Hepatocyte (in vitro differentiated cells): ENCODE results near the gene VMAC. TPM values are rescaled to one million over a fixed set of nuclear protein-coding genes. Genes with fewer than 3 reads are reported as not detected.

Source experiments
- DNase-seq: peaks from one replicate; pipeline ENCODE4 v3.0.0-alpha.2; 2016; ENCODE audit warnings: low spot score
- H2AFZ ChIP-seq: fragments of 200-600 bp; sonication (generic); 2 replicates; pipeline ENCODE4 v1.6.0; 2016; ENCODE audit warnings: antibody characterized with exemption, mild to moderate bottlenecking
- H3K27ac ChIP-seq: fragments of 200-600 bp; sonication (generic); 2 replicates; pipeline ENCODE4 v1.5.1; 2016; ENCODE audit warnings: mild to moderate bottlenecking
- H3K27me3 ChIP-seq: fragments of 200-600 bp; sonication (generic); 2 replicates; pipeline ENCODE4 v1.6.1; 2016
- H3K36me3 ChIP-seq: fragments of 200-600 bp; sonication (generic); replicated peaks from 2 replicates; pipeline ENCODE4 v1.5.1; 2016; ENCODE audit warnings: low read depth; ENCODE audit not compliant: insufficient read depth
- H3K4me1 ChIP-seq: fragments of 200-600 bp; sonication (generic); 2 replicates; pipeline ENCODE4 v1.5.1; 2016; ENCODE audit warnings: mild to moderate bottlenecking, moderate library complexity; ENCODE audit not compliant: insufficient read depth
- H3K4me2 ChIP-seq: fragments of 200-600 bp; sonication (generic); 2 replicates; pipeline ENCODE4 v1.6.0; 2016
- H3K4me3 ChIP-seq: fragments of 200-600 bp; sonication (generic); 2 replicates; pipeline ENCODE4 v1.5.1; 2016; ENCODE audit warnings: mild to moderate bottlenecking
- H3K79me2 ChIP-seq: fragments of 200-600 bp; sonication (generic); 2 replicates; pipeline ENCODE4 v1.6.0; 2017; ENCODE audit warnings: mild to moderate bottlenecking
- H3K9me2 ChIP-seq: fragments of 200-600 bp; sonication (generic); replicated peaks from 2 replicates; pipeline ENCODE4 v1.6.0; 2017; ENCODE audit warnings: mild to moderate bottlenecking; ENCODE audit not compliant: insufficient read depth
- H3K9me3 ChIP-seq: fragments of 200-600 bp; sonication (generic); 2 replicates; pipeline ENCODE4 v1.5.1; 2016; ENCODE audit warnings: low read depth, mild to moderate bottlenecking
- H4K20me1 ChIP-seq: fragments of 200-600 bp; sonication (generic); 2 replicates; pipeline ENCODE4 v1.6.0; 2016; ENCODE audit warnings: mild to moderate bottlenecking; ENCODE audit not compliant: insufficient read depth, poor library complexity, severe bottlenecking
- CTCF ChIP-seq: fragments of 200-600 bp; sonication (generic); IDR thresholded peaks from 2 replicates; pipeline ENCODE4 v1.5.1; 2016; ENCODE audit warnings: antibody characterized with exemption, mild to moderate bottlenecking; ENCODE audit not compliant: poor library complexity
- EZH2 ChIP-seq: fragments of 200-600 bp; sonication (generic); IDR thresholded peaks from 2 replicates; pipeline ENCODE4 v1.6.1; 2016; ENCODE audit warnings: antibody characterized with exemption, mild to moderate bottlenecking, borderline replicate concordance
- EZH2phosphoT487 ChIP-seq: fragments of 200-600 bp; sonication (generic); IDR thresholded peaks from one replicate; pipeline ENCODE4 v1.6.1; 2018; ENCODE audit warnings: antibody characterized with exemption, mild to moderate bottlenecking, low read depth, moderate library complexity; ENCODE audit not compliant: unreplicated experiment, severe bottlenecking
- WGBS: methylation state at CpG from one replicate; pipeline ENCODE4 v1.1.6; 2016; ENCODE audit warnings: low lambda C conversion rate; ENCODE audit errors: missing lambda C conversion rate; 5-methylcytosine and 5-hydroxymethylcytosine counted together
- polyA plus RNA-seq: library from polyadenylated mRNA; unstranded; fragments of >200 nt; fragmentation: Nextera tagmentation; extraction: Ambion mirVana; gene quantifications from 2 replicates; pipeline ENCODE4 v1.2.1, GENCODE V29; 2016
- total RNA-seq: library from RNA; depleted of rRNA; stranded (reverse); fragments of >200 nt; gene quantifications from 2 replicates; pipeline ENCODE4 v1.2.3, GENCODE V29; 2014

Gene VMAC
- total and polyA plus RNA-seq, 2 experiments from 2014 or later: 4.5 to 5.9 TPM

DNA sequence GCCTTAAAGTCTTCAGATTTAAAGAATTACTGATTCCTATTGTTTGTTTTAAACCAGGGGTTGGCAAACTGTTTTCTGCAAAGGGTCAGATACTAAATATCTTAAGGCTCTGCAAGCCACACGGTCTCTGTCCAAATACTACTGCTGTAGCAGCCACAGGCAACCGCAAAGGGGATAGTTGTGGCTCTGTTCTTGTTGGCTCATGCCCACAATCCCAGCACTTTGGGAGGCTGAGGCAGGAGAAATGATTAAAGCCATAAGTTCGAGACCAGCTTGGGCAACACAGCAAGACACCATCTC is 50.9 kb downstream of the VMAC start:
- no peaks in the 10 kb centered on the region for H3K27me3 ChIP-seq
- no peak for DNase-seq
- H3K4me2 ChIP-seq: peak overlapping the region; percentile 71
- no peaks in the 10 kb centered on the region for H3K36me3 ChIP-seq
- H3K27ac ChIP-seq: peak overlapping the region; percentile 82
- 71% methylated on average over 3 of the region's 3 CpGs for WGBS
- no peak overlapping the region for H3K4me3 ChIP-seq
- H3K9me2 ChIP-seq: no peaks in the 10 kb centered on the region
- H3K79me2 ChIP-seq: peaks cover 95% of the 10 kb centered on the region
- peaks cover 83% of the 10 kb centered on the region for H4K20me1 ChIP-seq
- H3K4me1 ChIP-seq: peaks cover 92% of the 10 kb centered on the region
- TF ChIP-seq EZH2phosphoT487 (no peak), CTCF (no peak), EZH2 (no peak)
- H3K9me3 ChIP-seq: no peaks in the 10 kb centered on the region
- no peak overlapping the region for H2AFZ ChIP-seq

GRCh38 chr19:5956323-5956722 is 51.7 kb downstream of the VMAC start:
- Histone ChIP-seq H2AFZ (no peak overlapping the region), H3K27me3 (no peaks in the 10 kb centered on the region), H3K9me2 (no peaks in the 10 kb centered on the region), H3K4me2 (no peak overlapping the region), H3K36me3 (no peaks in the 10 kb centered on the region), H3K27ac (peak overlapping the region; percentile 82), H4K20me1 (peaks cover 83% of the 10 kb centered on the region), H3K4me1 (peaks cover 92% of the 10 kb centered on the region), H3K79me2 (peaks cover 95% of the 10 kb centered on the region), H3K4me3 (no peak overlapping the region), H3K9me3 (no peaks in the 10 kb centered on the region)
- 61% methylated on average over 3 of the region's 3 CpGs for WGBS
- no peak for TF ChIP-seq CTCF
- no peak for TF ChIP-seq EZH2
- no peak for TF ChIP-seq EZH2phosphoT487
- no peak for DNase-seq

- Histone ChIP-seq H3K4me2 (peak overlapping the region; percentile 56), H3K79me2 (peaks cover 95% of the 10 kb centered on the region), H3K9me3 (no peaks in the 10 kb centered on the region), H3K9me2 (no peaks in the 10 kb centered on the region), H3K27me3 (no peaks in the 10 kb centered on the region), H3K27ac (peak overlapping the region; percentile 82), H3K36me3 (no peaks in the 10 kb centered on the region), H3K4me3 (no peak overlapping the region), H4K20me1 (peaks cover 83% of the 10 kb centered on the region), H2AFZ (no peak overlapping the region), H3K4me1 (peaks cover 92% of the 10 kb centered on the region)
- DNase-seq: no peak
- WGBS: 85% methylated on average over 11 of the region's 12 CpGs
- TF ChIP-seq EZH2 (no peak), CTCF (no peak)
These were observed 52.1 kb downstream of the VMAC start for GRCh38 chr19:5956728-5957127.

DNA sequence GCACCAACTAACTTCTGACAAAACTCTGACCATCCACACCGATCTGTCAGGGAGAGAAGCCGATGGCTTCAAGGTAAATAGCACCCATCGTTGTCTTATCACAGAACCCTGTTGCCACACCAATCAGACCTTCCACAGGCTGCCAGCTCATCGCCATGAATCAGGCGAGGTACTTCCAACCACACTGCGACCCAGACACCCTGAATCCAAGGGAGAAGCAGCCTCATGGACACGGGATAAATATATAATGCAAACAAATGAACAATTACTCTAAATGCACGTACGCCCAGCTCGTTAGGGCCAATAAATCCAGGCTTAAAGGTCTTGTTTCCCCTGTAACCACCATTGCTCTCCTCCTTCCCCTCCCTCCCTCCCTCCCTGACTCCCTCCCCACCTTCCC is 52.5 kb downstream of the VMAC start:
- H3K27me3 ChIP-seq: no peaks in the 10 kb centered on the region
- peak overlapping the region; percentile 56 for H3K4me2 ChIP-seq
- no peaks in the 10 kb centered on the region for H3K36me3 ChIP-seq
- H3K9me2 ChIP-seq: no peaks in the 10 kb centered on the region
- H3K79me2 ChIP-seq: peaks cover 91% of the 10 kb centered on the region
- no peak for TF ChIP-seq EZH2
- TF ChIP-seq CTCF: no peak
- no peak for TF ChIP-seq EZH2phosphoT487
- peak; percentile 53 for DNase-seq
- no peak overlapping the region for H2AFZ ChIP-seq
- peaks cover 79% of the 10 kb centered on the region for H4K20me1 ChIP-seq
- H3K4me3 ChIP-seq: no peak overlapping the region
- H3K27ac ChIP-seq: peak overlapping the region; percentile 82
- H3K4me1 ChIP-seq: peaks cover 95% of the 10 kb centered on the region
- H3K9me3 ChIP-seq: no peaks in the 10 kb centered on the region
- 49% methylated on average over 10 of the region's 10 CpGs for WGBS
